ENCODE measurements around the gene EZH2. TPM values are rescaled to one million over a fixed set of nuclear protein-coding genes. Genes with fewer than 3 reads are reported as not detected.

Gene EZH2
- total RNA-seq, 4 donors from 2014 or later = 6.8 to 22.4 (median 8.2) TPM

- H3K4me3 ChIP-seq = no peak overlapping the region
Observed at GRCh38 chr7:148925836-148926235, 41.7 kb upstream of the EZH2 start.

GRCh38 chr7:148924011-148924410 lies 39.9 kb upstream of the EZH2 start:
- 91% methylated on average over 5 of the region's 5 CpGs for WGBS
- TF ChIP-seq POLR2AphosphoS5 (IDR thresholded peaks at IDR 0.05) (no peak), POLR2A (IDR thresholded peaks at IDR 0.05) (no peak), EP300 (IDR thresholded peaks at IDR 0.05) (no peak), CTCF (IDR thresholded peaks at IDR 0.05) (no peak)
- H3K36me3 ChIP-seq = no peaks in the 10 kb centered on the region
- peak in 1 of 2 donors; percentile 2 for DNase-seq (ENCODE audit: low spot score in 2 of 2)
- no peaks in the 10 kb centered on the region for H3K27me3 ChIP-seq
- H3K9me3 ChIP-seq = no peaks in the 10 kb centered on the region
- H3K4me3 ChIP-seq = no peak overlapping the region
- H3K4me1 ChIP-seq = no peaks in the 10 kb centered on the region
- no peak overlapping the region for H3K27ac ChIP-seq

More at GRCh38 chr7:148925836-148926235, 41.7 kb upstream of the EZH2 start:
- Histone ChIP-seq H3K27me3 (no peaks in the 10 kb centered on the region), H3K9me3 (no peaks in the 10 kb centered on the region), H3K36me3 (no peaks in the 10 kb centered on the region), H3K27ac (no peak overlapping the region), H3K4me1 (no peaks in the 10 kb centered on the region)
- TF ChIP-seq POLR2A (IDR thresholded peaks at IDR 0.05) = no peak
- 85% methylated on average over 9 of the region's 9 CpGs for WGBS
- no peak for DNase-seq (ENCODE audit: low spot score in 2 of 2)

DNA sequence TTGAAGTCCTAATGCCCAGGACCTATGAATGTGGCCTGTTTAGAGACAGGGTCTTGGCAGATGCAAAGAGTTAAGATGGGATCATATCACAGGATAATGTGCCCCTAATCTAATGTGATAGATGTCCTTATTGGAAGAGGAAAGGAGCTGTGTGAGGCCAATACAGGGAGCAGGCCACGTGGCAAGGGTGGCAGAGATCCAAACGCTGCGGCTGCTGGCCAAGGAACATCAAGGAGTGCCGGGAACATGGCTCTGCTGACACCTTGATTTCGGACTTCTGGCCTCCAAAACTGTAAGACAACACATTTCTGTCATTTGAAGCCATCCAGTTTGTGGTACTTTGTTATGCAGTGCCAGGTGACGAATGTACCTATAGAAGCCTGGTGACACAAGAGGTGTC lies 37.7 kb upstream of the EZH2 start:
- Histone ChIP-seq H3K27me3 (no peaks in the 10 kb centered on the region), H3K27ac (no peak overlapping the region), H3K9me3 (no peaks in the 10 kb centered on the region), H3K4me3 (no peak overlapping the region), H3K36me3 (no peaks in the 10 kb centered on the region), H3K4me1 (no peaks in the 10 kb centered on the region)
- DNase-seq (ENCODE audit: low spot score in 2 of 2) = peak in 1 of 2 donors; percentile 40
- no peak for TF ChIP-seq POLR2AphosphoS5 (IDR thresholded peaks at IDR 0.05)
- no peak for TF ChIP-seq POLR2A (IDR thresholded peaks at IDR 0.05)
- TF ChIP-seq CTCF (IDR thresholded peaks at IDR 0.05) = no peak
- TF ChIP-seq EP300 (IDR thresholded peaks at IDR 0.05) = no peak
- WGBS = 73% methylated on average over 6 of the region's 6 CpGs

- 63% methylated on average over 5 of the region's 5 CpGs for WGBS
- TF ChIP-seq CTCF (IDR thresholded peaks at IDR 0.05) (no peak), EP300 (IDR thresholded peaks at IDR 0.05) (no peak), POLR2AphosphoS5 (IDR thresholded peaks at IDR 0.05) (no peak), POLR2A (IDR thresholded peaks at IDR 0.05) (no peak)
- H3K4me1 ChIP-seq = no peaks in the 10 kb centered on the region
- H3K27ac ChIP-seq = no peak overlapping the region
- no peak overlapping the region for H3K4me3 ChIP-seq
- no peaks in the 10 kb centered on the region for H3K36me3 ChIP-seq
- H3K9me3 ChIP-seq = no peaks in the 10 kb centered on the region
- H3K27me3 ChIP-seq = no peaks in the 10 kb centered on the region
- peak in 1 of 2 donors; percentile 16 for DNase-seq (ENCODE audit: low spot score in 2 of 2)
Observed at GRCh38 chr7:148921189-148921588, 37.1 kb upstream of the EZH2 start.

- Histone ChIP-seq H3K4me3 (no peak overlapping the region), H3K9me3 (no peaks in the 10 kb centered on the region), H3K27me3 (no peaks in the 10 kb centered on the region), H3K4me1 (no peaks in the 10 kb centered on the region), H3K36me3 (no peaks in the 10 kb centered on the region), H3K27ac (no peak overlapping the region)
- 89% methylated on average over 6 of the region's 6 CpGs for WGBS
- TF ChIP-seq EP300 (IDR thresholded peaks at IDR 0.05) (no peak), CTCF (IDR thresholded peaks at IDR 0.05) (no peak), POLR2A (IDR thresholded peaks at IDR 0.05) (no peak), POLR2AphosphoS5 (IDR thresholded peaks at IDR 0.05) (no peak)
- DNase-seq (ENCODE audit: low spot score in 2 of 2) = no peak
Observed at GRCh38 chr7:148919859-148920258, 35.8 kb upstream of the EZH2 start.

GRCh38 chr7:148918058-148918596 lies 34.0 kb upstream of the EZH2 start:
- no peak overlapping the region for H3K4me3 ChIP-seq
- H3K36me3 ChIP-seq = no peaks in the 10 kb centered on the region
- no peak for DNase-seq (ENCODE audit: low spot score in 2 of 2)
- H3K4me1 ChIP-seq = no peaks in the 10 kb centered on the region
- no peak for TF ChIP-seq EP300 (IDR thresholded peaks at IDR 0.05)
- no peak for TF ChIP-seq POLR2A (IDR thresholded peaks at IDR 0.05)
- TF ChIP-seq CTCF (IDR thresholded peaks at IDR 0.05) = no peak
- TF ChIP-seq POLR2AphosphoS5 (IDR thresholded peaks at IDR 0.05) = no peak
- 81% methylated on average over 9 of the region's 10 CpGs for WGBS
- no peaks in the 10 kb centered on the region for H3K27me3 ChIP-seq
- no peak overlapping the region for H3K27ac ChIP-seq
- no peaks in the 10 kb centered on the region for H3K9me3 ChIP-seq
